SK-N-SH (cell line): ENCODE results near the gene SPATA3. TPM values are rescaled to one million over a fixed set of nuclear protein-coding genes. Genes with fewer than 3 reads are reported as not detected.

ENCODE experiments used
- CTCF ChIA-PET: fragments of 300-600, 350-600 bp; formaldehyde crosslinking; extraction: SDS; loops from one replicate; lab custom pipeline; 2021; lab: Yijun Ruan, JAX
- POLR2A ChIA-PET: fragments of 350-600 bp; sonication (Branson Sonifier 250); formaldehyde crosslinking; extraction: SDS; loops from one replicate; lab custom pipeline; 2020; ENCODE audit warnings: antibody characterized with exemption, inconsistent platforms; lab: Yijun Ruan, JAX
- DNase-seq: peaks from one replicate; pipeline ENCODE4 v3.0.0; 2012
- H2AFZ ChIP-seq: fragments of 200-600 bp; sonication (generic); 2 replicates; pipeline ENCODE4 v1.8.1; 2016; ENCODE audit warnings: antibody characterized with exemption, mild to moderate bottlenecking, low read depth
- H3F3A ChIP-seq: fragments of 200-600 bp; sonication (generic); replicated peaks from 2 replicates; pipeline ENCODE3; 2016; ENCODE audit warnings: antibody characterized with exemption, mild to moderate bottlenecking; ENCODE audit not compliant: insufficient read depth
- H3K27ac ChIP-seq, 2 experiments: fragments of 200-500 bp in 1 of 2; fragments of 200-600 bp in 1 of 2; sonication (Bioruptor generic) in 1 of 2; sonication (generic), shearing (Covaris generic) in 1 of 2; 2 replicates each; pipeline versions ENCODE4 v1.5.1 to v1.6.1; 2014 to 2016; ENCODE audit warnings: low read depth in 2 of 2, inconsistent platforms in 1 of 2, low read length in 1 of 2, mild to moderate bottlenecking in 1 of 2, mixed read lengths in 1 of 2
- H3K27me3 ChIP-seq: fragments of 200-600 bp; sonication (generic), shearing (Covaris generic); 2 replicates; pipeline ENCODE4 v1.6.1; 2016; ENCODE audit warnings: mixed run types; ENCODE audit not compliant: insufficient read depth
- H3K36me3 ChIP-seq, 2 experiments: fragments of 200-500 bp in 1 of 2; fragments of 200-600 bp in 1 of 2; sonication (Bioruptor generic) in 1 of 2; sonication (generic) in 1 of 2; replicated peaks in 1 of 2; 2 replicates each; pipeline versions ENCODE3 to v1.5.1; 2014 to 2016; ENCODE audit warnings: low read length in 1 of 2, mild to moderate bottlenecking in 1 of 2; ENCODE audit not compliant: insufficient read depth in 2 of 2, control insufficient read depth in 1 of 2
- H3K4me1 ChIP-seq, 2 experiments: fragments of 200-500 bp in 1 of 2; fragments of 200-600 bp in 1 of 2; sonication (Bioruptor generic) in 1 of 2; sonication (generic), shearing (Covaris generic) in 1 of 2; 2 replicates each; pipeline versions ENCODE4 v1.5.1 to v1.6.1; 2014 to 2016; ENCODE audit warnings: low read depth in 1 of 2, low read length in 1 of 2, mixed run types in 1 of 2; ENCODE audit not compliant: insufficient read depth in 2 of 2, control insufficient read depth in 1 of 2
- H3K4me2 ChIP-seq: fragments of 200-600 bp; sonication (generic), shearing (Covaris generic); 2 replicates; pipeline ENCODE4 v1.6.1; 2017; ENCODE audit warnings: mixed run types
- H3K4me3 ChIP-seq, 2 experiments: fragments of 200-500 bp in 1 of 2; fragments of 200-600 bp in 1 of 2; sonication (Bioruptor generic) in 1 of 2; sonication (generic), shearing (Covaris generic) in 1 of 2; 2 replicates each; pipeline versions ENCODE4 v1.5.1 to v1.8.1; 2014 to 2016; ENCODE audit warnings: low read depth in 2 of 2, inconsistent platforms in 1 of 2, low read length in 1 of 2, mild to moderate bottlenecking in 1 of 2, mixed read lengths in 1 of 2, moderate library complexity in 1 of 2
- H3K79me2 ChIP-seq: fragments of 200-600 bp; sonication (generic); 2 replicates; pipeline ENCODE4 v1.8.1; 2017; ENCODE audit warnings: mild to moderate bottlenecking; ENCODE audit not compliant: insufficient read depth
- H3K9ac ChIP-seq: fragments of 200-600 bp; sonication (generic); 2 replicates; pipeline ENCODE4 v1.6.1; 2017; ENCODE audit warnings: mixed run types
- H3K9me2 ChIP-seq: fragments of 200-600 bp; sonication (generic); 2 replicates; pipeline ENCODE4 v1.6.1; 2017; ENCODE audit warnings: mixed run types
- H3K9me3 ChIP-seq: fragments of 200-600 bp; sonication (generic); 2 replicates; pipeline ENCODE4 v1.6.1; 2017; ENCODE audit warnings: mixed run types, mild to moderate bottlenecking, moderate library complexity
- H4K20me1 ChIP-seq: fragments of 200-600 bp; sonication (generic); 2 replicates; pipeline ENCODE4 v1.6.1; 2017; ENCODE audit warnings: mild to moderate bottlenecking, mixed run types; ENCODE audit not compliant: insufficient read depth
- CTCF ChIP-seq: fragments of 200-600 bp; sonication (generic); IDR thresholded peaks from 2 replicates; pipeline ENCODE4 v1.6.1; 2017; ENCODE audit warnings: antibody characterized with exemption, mild to moderate bottlenecking, moderate library complexity
- EZH2phosphoT487 ChIP-seq: fragments of 200-600 bp; sonication (generic); IDR thresholded peaks from 2 replicates; pipeline ENCODE4 v1.6.1; 2017; ENCODE audit warnings: low read depth, mixed run types, mild to moderate bottlenecking, antibody characterized with exemption, moderate library complexity, borderline replicate concordance
- GABPA ChIP-seq: IDR thresholded peaks from 2 replicates; pipeline ENCODE4 v1.4.0; 2012; ENCODE audit warnings: low read depth, mild to moderate bottlenecking
- IRF3 ChIP-seq: fragments of 150-350 bp; IDR thresholded peaks from 2 replicates; pipeline ENCODE4 v1.6.1; 2016; ENCODE audit warnings: mild to moderate bottlenecking, low read depth, low read length
- JUND ChIP-seq: IDR thresholded peaks from 2 replicates; pipeline ENCODE4 v1.4.0; 2012
- MAX ChIP-seq: IDR thresholded peaks from 2 replicates; pipeline ENCODE4 v1.4.0; 2012; ENCODE audit warnings: low read depth
- MEF2A ChIP-seq: IDR thresholded peaks from 2 replicates; pipeline ENCODE4 v1.4.0; 2012; ENCODE audit warnings: low read depth, borderline replicate concordance
- MXI1 ChIP-seq: IDR thresholded peaks from 2 replicates; pipeline ENCODE4 v1.6.1; 2012; ENCODE audit warnings: mild to moderate bottlenecking, low read depth, low read length, improper control_type of control experiment
- NRF1 ChIP-seq: IDR thresholded peaks from 2 replicates; pipeline ENCODE4 v1.6.1; 2012; ENCODE audit warnings: low read depth, mild to moderate bottlenecking, low read length
- PBX3 ChIP-seq: IDR thresholded peaks from 2 replicates; pipeline ENCODE4; 2012
- RAD21 ChIP-seq: IDR thresholded peaks from 2 replicates; pipeline ENCODE4 v1.6.1; 2012; ENCODE audit warnings: mild to moderate bottlenecking, low read length
- RCOR1 ChIP-seq: fragments of 150-350 bp; IDR thresholded peaks from 2 replicates; pipeline ENCODE4 v1.6.1; 2017; ENCODE audit warnings: antibody characterized with exemption, low read length
- SIN3A ChIP-seq: IDR thresholded peaks from 2 replicates; pipeline ENCODE4 v1.6.1; 2012; ENCODE audit warnings: low read depth, mild to moderate bottlenecking, low read length, moderate library complexity, borderline replicate concordance
- SMC3 ChIP-seq: IDR thresholded peaks from 2 replicates; pipeline ENCODE4 v1.6.1; 2012; ENCODE audit warnings: low read depth, low read length, improper control_type of control experiment
- TCF12 ChIP-seq: IDR thresholded peaks from 2 replicates; pipeline ENCODE4 v1.4.0; 2012
- TEAD4 ChIP-seq: IDR thresholded peaks from 2 replicates; pipeline ENCODE4 v1.4.0; 2012; ENCODE audit warnings: mild to moderate bottlenecking, borderline replicate concordance; ENCODE audit not compliant: insufficient read depth
- USF1 ChIP-seq: IDR thresholded peaks from 2 replicates; pipeline ENCODE4 v1.4.0; 2012; ENCODE audit warnings: low read depth, borderline replicate concordance
- WGBS: methylation state at CpG from one replicate; pipeline ENCODE4 v1.1.6; 2017; ENCODE audit warnings: low lambda C conversion rate; 5-methylcytosine and 5-hydroxymethylcytosine counted together
- polyA plus RNA-seq, 3 experiments: library from polyadenylated mRNA; depleted of rRNA; stranded (reverse); fragments of >200 nt; gene quantifications; 2 replicates each; pipeline ENCODE4 v1.2.3, GENCODE V29; 2012

The SPATA3 gene
- polyA plus RNA-seq, 1 of the 3 experiments (the other 2 are of a cell fraction), result not detected

- TF ChIP-seq TEAD4 (no peak), TCF12 (no peak), MEF2A (no peak), PBX3 (no peak), EZH2phosphoT487 (no peak)
- TF ChIP-seq, all 33 proteins: peak for 0
These were observed 9.3 kb upstream of the SPATA3 start (continued) for GRCh38 chr2:230986520-230987136.

GRCh38 chr2:230987137-230988020 is 8.5 kb upstream of the SPATA3 start:
- ChIA-PET CTCF (interaction anchor here (0.6 to 8.0 kb wide), 73 partner anchors 9 to 1016 kb away, joined by 3 to 171 read pairs (median 6); partner anchors contain the start of genes GPR55, ITM2C and SPATA3), POLR2A (interaction anchor here (1.0 kb wide), 1 partner anchor 117 kb away, joined by 3 read pairs; no protein-coding TSS in a partner anchor)
- Histone ChIP-seq H3K9me2 (no peaks in the 10 kb centered on the region), H3K9ac (no peak overlapping the region), H3K27me3 (peaks cover 6% of the 10 kb centered on the region; the same call in 1 of the 2 replicates), H3K79me2 (no peaks in the 10 kb centered on the region), H4K20me1 (no peaks in the 10 kb centered on the region), H3K9me3 (no peaks in the 10 kb centered on the region), H3K4me3 (peak overlapping the region; percentile 50 to 63), H2AFZ (peak overlapping the region; percentile 66), H3K4me1 (peaks cover 0 to 5% of the 10 kb centered on the region in 2 experiments; a peak in 1 of 4 replicates), H3K36me3 (no peaks in the 10 kb centered on the region), H3F3A (no peaks in the 10 kb centered on the region), H3K4me2 (peak overlapping the region; percentile 81), H3K27ac (no peak overlapping the region)
- TF ChIP-seq RAD21, result peak; percentile 92
- peak; percentile 90 for TF ChIP-seq MAX
- 0 out of 2 replicates have a peak, but pooled peaks have one; percentile 17 for TF ChIP-seq NRF1
- TF ChIP-seq RCOR1, result no peak; the same call in 1 of the 2 replicates
- TF ChIP-seq SMC3, result peak; percentile 95
- peak; percentile 93 for TF ChIP-seq MXI1
- peak; percentile 84 for TF ChIP-seq CTCF
- TF ChIP-seq SIN3A, result peak; percentile 45; the same call in 1 of the 2 replicates
- TF ChIP-seq JUND, result no peak
- no peak for TF ChIP-seq IRF3
- 0 out of 2 replicates have a peak, but pooled peaks have one; percentile 18 for TF ChIP-seq USF1
- TF ChIP-seq GABPA, result peak; percentile 32; the same call in 1 of the 2 replicates
- 11% methylated on average over 14 of the region's 34 CpGs for WGBS
- DNase-seq, result peak; percentile 96
